Gastroesophageal sphincter (tissue), 3 donors: ENCODE measurements around the gene RANBP17.

Source experiments
- POLR2AphosphoS5 ChIP-seq: sonication (generic); formaldehyde crosslinking; IDR thresholded peaks from one replicate; pipeline ENCODE4 v1.6.1; 2017; ENCODE audit warnings: antibody characterized with exemption
- TF ChIP-seq, protein P1 (sequence below), 4 experiments: fragments of 200-600 bp in 2 of 4; fragments of 450-650 bp in 2 of 4; sonication (generic) in 1 of 4; IDR thresholded peaks; one replicate each; pipeline ENCODE4 v1.5.1; 2017 to 2019; ENCODE audit warnings: antibody characterized with exemption in 4 of 4, mild to moderate bottlenecking in 2 of 4, moderate library complexity in 2 of 4

DNA sequence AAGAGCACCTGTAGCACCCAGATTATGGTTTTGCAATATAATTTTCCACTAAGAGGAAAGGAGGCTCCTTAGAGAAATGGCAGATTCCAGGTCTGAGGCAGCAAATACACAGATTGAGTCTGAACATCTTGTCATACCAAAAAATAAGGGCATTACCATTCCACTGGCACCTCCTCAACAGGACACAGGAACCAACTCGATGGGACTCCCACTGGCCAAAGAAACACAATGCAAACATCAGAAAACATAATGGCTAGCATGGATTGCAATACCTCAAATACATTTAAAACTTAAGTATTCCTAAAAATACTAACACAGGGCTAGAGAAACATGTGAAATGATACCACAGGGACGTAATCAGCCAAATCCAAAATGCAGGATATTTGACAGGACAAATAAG, 12.4 kb upstream of the RANBP17 start:
- TF ChIP-seq POLR2AphosphoS5, result no peak
- TF ChIP-seq, protein P1, sequence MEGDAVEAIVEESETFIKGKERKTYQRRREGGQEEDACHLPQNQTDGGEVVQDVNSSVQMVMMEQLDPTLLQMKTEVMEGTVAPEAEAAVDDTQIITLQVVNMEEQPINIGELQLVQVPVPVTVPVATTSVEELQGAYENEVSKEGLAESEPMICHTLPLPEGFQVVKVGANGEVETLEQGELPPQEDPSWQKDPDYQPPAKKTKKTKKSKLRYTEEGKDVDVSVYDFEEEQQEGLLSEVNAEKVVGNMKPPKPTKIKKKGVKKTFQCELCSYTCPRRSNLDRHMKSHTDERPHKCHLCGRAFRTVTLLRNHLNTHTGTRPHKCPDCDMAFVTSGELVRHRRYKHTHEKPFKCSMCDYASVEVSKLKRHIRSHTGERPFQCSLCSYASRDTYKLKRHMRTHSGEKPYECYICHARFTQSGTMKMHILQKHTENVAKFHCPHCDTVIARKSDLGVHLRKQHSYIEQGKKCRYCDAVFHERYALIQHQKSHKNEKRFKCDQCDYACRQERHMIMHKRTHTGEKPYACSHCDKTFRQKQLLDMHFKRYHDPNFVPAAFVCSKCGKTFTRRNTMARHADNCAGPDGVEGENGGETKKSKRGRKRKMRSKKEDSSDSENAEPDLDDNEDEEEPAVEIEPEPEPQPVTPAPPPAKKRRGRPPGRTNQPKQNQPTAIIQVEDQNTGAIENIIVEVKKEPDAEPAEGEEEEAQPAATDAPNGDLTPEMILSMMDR (IDR thresholded peaks at IDR 0.05), result no peak
